ENCODE data around the gene UGT1A10. TPM values are rescaled to one million over a fixed set of nuclear protein-coding genes. Genes with fewer than 3 reads are reported as not detected.
"Not testable (repeated sequence)": the region's sequence is repeated elsewhere in the genome, so short reads cannot be mapped to it uniquely, and the experiment has no call there.

UGT1A10 gene
- polyA plus RNA-seq, 1 experiment = not detected

GRCh38 chr2:233700028-233700635, 63.9 kb downstream of the UGT1A10 start:
- no peaks in the 10 kb centered on the region for H3K27me3 ChIP-seq (ENCODE audit: control insufficient read depth, insufficient read depth, low read length)
- H3K36me3 ChIP-seq (ENCODE audit: control insufficient read depth, insufficient read depth, low read length) = no peaks in the 10 kb centered on the region
- peak; percentile 89 for DNase-seq (ENCODE audit: low read depth)
- no peak overlapping the region for H3K4me3 ChIP-seq (ENCODE audit: low read depth, low read length)
- CTCF ChIA-PET = interaction anchor here (0.6 to 1.8 kb wide), 3 partner anchors 11 to 296 kb away, joined by 3 to 7 read pairs (median 3); no protein-coding TSS in a partner anchor
- POLR2A ChIA-PET = interaction anchor here (0.7 kb wide), 1 partner anchor 449 kb away, joined by 5 read pairs; the partner anchor contains the start of gene ATG16L1
- TF ChIP-seq CTCF (IDR thresholded peaks at IDR 0.05; ENCODE audit: insufficient read depth, low read depth, low read length) = no peak

- DNase-seq (ENCODE audit: low read depth); POLR2A ChIA-PET; H3K36me3 ChIP-seq (ENCODE audit: control insufficient read depth, insufficient read depth, low read length); H3K27me3 ChIP-seq (ENCODE audit: control insufficient read depth, insufficient read depth, low read length); H3K4me3 ChIP-seq (ENCODE audit: low read depth, low read length); CTCF ChIA-PET: not testable (repeated sequence)
Observed at GRCh38 chr2:233700842-233701241, 64.6 kb downstream of the UGT1A10 start.

- CTCF ChIA-PET = interaction anchor here (0.6 kb wide), 1 partner anchor 227 kb away, joined by 3 read pairs; no protein-coding TSS in a partner anchor
- TF ChIP-seq CTCF (IDR thresholded peaks at IDR 0.05; ENCODE audit: insufficient read depth, low read depth, low read length) = no peak
- no peak for DNase-seq (ENCODE audit: low read depth)
- Histone ChIP-seq H3K27me3 (ENCODE audit: control insufficient read depth, insufficient read depth, low read length) (no peaks in the 10 kb centered on the region), H3K4me3 (ENCODE audit: low read depth, low read length) (no peak overlapping the region), H3K36me3 (ENCODE audit: control insufficient read depth, insufficient read depth, low read length) (no peaks in the 10 kb centered on the region)
- POLR2A ChIA-PET = no interaction called here
Observed at GRCh38 chr2:233702238-233702637, 66.0 kb downstream of the UGT1A10 start.

GRCh38 chr2:233705911-233706506, 69.8 kb downstream of the UGT1A10 start:
- no peak for DNase-seq (ENCODE audit: low read depth)
- Histone ChIP-seq H3K27me3 (ENCODE audit: control insufficient read depth, insufficient read depth, low read length) (no peaks in the 10 kb centered on the region), H3K4me3 (ENCODE audit: low read depth, low read length) (no peak overlapping the region), H3K36me3 (ENCODE audit: control insufficient read depth, insufficient read depth, low read length) (no peaks in the 10 kb centered on the region)
- ChIA-PET POLR2A (no interaction called here), CTCF (interaction anchor here (0.6 to 1.4 kb wide), 4 partner anchors 257 to 350 kb away, joined by 3 to 7 read pairs (median 4); no protein-coding TSS in a partner anchor)
- no peak for TF ChIP-seq CTCF (IDR thresholded peaks at IDR 0.05; ENCODE audit: insufficient read depth, low read depth, low read length)

GRCh38 chr2:233706720-233707119, 70.5 kb downstream of the UGT1A10 start:
- no peaks in the 10 kb centered on the region for H3K27me3 ChIP-seq (ENCODE audit: control insufficient read depth, insufficient read depth, low read length)
- H3K36me3 ChIP-seq (ENCODE audit: control insufficient read depth, insufficient read depth, low read length) = no peaks in the 10 kb centered on the region
- ChIA-PET CTCF (interaction anchor here (0.6 to 1.4 kb wide), 2 partner anchors 258 to 269 kb away, joined by 4 to 7 read pairs; no protein-coding TSS in a partner anchor), POLR2A (no interaction called here)
- no peak overlapping the region for H3K4me3 ChIP-seq (ENCODE audit: low read depth, low read length)
- no peak for TF ChIP-seq CTCF (IDR thresholded peaks at IDR 0.05; ENCODE audit: insufficient read depth, low read depth, low read length)
- no peak for DNase-seq (ENCODE audit: low read depth)

All from BJ (cell line).